EH (cell line): Measurements from ENCODE around the gene TUBGCP6.
"Not testable (repeated sequence)": the region's sequence is repeated elsewhere in the genome, so short reads cannot be mapped to it uniquely, and the experiment has no call there.

Source experiments
- DNase-seq: peaks from one replicate; pipeline ENCODE4 v3.0.0-alpha.2; 2015; ENCODE audit warnings: low read depth

TUBGCP6 gene

DNA sequence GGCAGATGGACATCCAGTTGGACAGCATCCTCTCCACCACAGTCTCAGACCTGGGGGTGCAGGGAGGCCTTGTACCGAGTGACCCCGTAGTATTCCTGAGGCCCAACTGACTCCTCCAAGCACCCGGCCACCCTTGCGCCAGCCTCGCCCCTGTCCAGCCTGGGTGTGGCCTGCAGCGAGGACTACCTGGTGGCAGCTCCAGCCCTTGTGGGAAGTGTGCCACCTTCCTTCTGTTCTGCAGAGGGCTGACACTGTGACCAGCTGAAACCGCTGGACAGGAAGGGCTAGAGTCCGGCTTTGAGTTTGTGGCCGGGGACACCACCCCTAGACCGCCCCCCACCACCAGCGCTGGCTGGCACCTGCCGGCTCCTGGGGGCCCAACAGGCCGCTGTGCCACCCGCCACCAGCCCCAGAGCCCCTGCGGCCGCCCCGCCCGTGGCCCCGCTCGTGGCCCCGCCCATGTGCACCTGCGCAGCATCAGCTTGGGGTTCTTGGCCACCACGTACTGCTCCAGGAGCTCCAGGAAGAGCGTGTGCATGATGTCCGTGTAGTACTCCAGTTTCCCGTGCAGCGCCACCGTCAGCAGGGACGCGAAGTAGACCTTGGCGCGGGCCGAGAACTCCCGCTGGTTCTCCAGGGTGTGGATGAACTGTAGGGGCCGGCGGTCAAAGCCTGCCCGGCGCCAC, 35.3 kb upstream of the TUBGCP6 start:
- DNase-seq, result no peak

DNA sequence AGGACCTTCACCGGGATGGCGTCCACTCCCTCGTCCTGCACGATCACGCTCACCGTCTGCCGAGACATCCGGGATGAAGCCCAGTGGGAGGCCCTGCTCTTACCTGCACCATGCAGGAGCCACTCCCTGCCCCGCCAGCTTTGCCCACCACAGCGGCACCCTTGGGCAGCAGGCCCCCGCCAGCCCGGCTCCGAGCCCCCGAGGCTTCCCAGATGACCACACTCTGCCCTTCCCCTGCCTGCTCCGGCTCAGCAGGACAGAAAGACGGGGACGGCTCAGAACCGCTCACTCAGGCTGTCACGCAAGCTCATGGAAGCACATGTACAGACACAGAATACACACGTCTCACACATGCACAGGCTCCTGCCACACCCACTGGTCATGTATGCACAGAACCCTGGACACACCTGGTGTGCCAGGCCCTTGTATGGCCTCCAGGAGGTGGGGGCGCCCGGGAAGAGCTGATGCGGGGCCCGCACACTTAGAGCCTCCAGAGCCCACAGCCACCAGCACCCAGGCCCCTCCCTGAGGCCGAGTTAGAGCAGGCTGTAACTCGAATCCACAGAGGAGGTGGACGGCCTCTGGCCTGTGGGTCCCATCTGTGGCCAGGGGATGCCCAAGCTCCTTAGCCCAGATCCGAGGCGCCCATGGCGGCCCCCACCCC, 34.3 kb upstream of the TUBGCP6 start:
- no peak for DNase-seq

DNA sequence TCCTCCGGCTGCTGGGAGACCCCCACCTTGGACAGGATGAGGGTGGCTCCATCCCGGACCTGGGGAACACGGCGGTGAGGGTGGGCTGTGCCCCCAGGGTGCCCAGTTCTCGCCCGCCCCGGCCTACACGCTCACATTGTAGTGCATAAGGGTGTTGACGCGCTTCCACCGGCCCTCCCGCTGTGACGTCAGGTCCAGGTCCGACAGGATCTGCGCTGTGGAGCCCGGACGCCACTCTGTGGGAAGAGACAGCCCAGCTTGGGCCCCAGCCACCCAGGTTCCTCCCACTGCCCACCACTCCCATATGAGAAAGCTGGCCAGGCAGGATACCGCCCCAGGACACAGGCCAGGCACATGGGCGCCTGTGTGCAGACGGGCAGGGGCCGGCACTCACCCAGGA, 33.6 kb upstream of the TUBGCP6 start:
- DNase-seq, result no peak

DNA sequence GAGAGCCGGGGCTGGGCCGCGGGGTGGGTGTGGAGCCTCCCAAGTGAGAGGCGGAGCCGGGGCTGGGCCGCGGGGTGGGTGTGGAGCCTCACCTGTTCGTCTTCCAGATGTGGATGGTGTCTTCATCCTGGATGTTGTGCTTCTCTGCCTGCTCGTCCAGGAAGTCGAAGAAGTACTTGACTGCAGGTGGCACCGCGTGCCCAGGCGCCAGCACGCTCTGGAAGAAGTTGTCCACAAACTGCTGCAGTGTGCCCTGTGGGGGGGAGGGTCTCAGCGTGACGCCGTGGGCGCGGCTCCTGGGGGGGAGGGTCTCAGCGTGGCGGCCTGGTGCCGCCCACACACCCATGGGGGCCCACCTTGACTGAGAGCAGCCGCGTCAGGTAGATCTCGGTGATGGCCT, 32.9 kb upstream of the TUBGCP6 start:
- DNase-seq, result no peak

DNA sequence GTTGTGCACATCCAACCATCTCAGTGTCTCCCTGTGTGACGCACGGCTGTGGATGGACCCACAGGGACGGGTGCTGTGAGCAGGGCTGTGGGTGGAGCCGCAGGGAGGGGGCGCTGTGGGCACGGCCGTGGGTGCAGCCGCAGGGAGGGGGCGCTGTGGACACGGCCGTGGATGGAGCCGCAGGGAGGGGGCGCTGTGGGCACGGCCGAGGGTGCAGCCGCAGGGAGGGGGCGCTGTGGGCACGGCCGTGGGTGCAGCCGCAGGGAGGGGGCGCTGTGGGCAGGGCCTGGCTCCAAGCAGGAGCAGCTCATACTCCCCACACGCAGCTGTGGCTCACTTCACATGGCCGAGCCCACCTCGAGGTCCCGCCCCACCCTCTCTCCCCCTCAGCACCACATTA, 31.3 kb upstream of the TUBGCP6 start:
- DNase-seq, result peak; percentile 43

DNA sequence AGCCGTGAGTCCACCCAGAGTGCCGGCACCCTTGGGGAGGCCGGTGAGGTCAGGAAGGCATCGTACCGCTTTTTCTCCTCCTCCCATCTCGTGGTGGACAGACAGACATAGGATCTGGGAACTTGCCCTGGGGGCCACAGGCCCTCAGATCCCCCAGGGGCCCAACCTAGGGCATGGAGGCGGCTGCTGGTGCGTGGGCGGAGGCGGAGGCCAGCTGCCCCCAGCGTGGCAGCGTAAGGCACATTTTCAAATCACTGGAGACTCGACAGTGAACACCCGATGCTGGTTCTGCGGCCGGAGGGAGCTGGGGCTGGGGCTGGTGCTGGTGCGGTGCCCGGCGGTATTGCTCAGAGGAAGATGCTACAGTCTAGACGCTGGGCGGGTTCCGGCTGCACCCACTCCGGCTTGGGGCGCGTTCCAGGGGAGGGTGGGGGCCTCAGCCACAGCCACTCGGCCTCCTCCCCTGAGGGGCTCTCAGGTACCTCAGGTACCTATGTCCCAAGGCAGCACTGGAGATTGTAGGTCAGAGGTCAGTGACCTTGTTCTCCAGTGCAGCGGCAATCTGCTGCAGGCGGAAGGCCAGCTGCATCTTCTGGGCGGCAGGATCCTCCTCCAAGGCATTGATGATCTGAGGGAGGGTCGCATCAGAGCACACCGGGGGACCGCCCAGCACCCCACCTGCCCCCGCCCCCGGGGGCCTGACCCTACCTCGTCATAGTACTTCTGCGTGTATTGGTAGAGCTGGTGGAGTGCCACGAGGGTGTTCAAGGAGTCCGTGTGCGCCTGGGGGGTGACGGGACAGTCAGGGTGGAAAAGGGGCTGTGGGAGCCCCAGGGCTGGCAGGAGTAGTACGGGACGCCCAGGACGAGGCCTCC, 30.6 kb upstream of the TUBGCP6 start:
- no peak for DNase-seq

DNA sequence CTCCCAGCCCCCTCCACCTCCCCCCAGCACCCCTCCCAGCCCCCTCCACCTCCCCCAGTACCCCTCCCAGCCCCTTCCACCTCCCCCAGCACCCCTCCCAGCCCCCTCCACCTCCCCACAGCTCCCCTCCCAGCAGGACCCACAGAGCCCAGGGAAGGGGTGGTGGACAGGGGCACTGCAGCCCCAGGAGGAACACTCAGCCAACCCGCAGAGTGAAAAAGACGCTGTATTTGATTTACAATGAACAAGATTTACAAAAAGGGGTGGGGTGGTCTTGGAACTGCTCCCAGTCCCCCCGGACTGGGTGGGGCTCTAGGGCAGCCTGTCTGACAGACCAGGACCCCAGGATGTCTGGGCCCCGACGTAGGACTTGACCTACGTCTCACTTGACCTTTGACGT, 29.9 kb upstream of the TUBGCP6 start:
- no peak for DNase-seq

DNA sequence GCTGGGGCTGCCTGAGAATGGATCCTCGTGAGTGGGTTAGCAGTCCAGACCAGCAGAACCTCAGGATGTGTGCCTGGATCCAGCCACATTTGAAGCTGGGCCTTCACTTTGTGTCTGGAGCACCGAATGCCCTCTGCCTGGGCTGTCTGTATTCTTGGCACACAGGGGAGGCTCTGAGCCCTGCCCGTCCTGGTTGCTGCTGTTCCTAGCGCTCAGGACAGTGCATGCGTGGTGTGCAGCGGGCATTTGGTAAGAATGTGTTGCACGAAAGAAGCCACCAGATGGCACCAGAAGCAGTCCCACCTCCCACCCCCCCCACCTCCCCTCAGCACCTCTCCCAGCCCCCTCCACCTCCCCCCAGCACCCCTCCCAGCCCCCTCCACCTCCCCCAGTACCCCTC, 29.5 kb upstream of the TUBGCP6 start:
- peak; percentile 63 for DNase-seq

DNA sequence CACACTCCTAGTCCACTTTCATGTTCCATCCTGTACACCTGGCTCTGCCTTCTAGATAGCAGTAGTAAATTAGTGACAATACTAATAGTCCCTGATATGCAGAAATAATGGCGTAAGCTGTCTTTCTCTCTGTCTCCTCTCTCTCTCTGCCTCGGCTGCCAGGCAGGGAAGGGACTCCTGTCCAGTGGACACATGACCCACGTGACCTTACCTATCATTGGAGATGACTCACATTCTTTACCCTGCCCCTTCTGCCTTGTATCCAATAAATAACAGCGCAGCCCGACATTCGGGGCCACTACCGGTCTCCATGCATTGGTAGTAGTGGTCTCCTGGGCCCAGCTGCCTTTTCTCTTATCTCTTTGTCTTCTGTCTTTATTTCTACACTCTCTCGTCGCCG, 29.0 kb upstream of the TUBGCP6 start:
- DNase-seq, result not testable (repeated sequence)

DNA sequence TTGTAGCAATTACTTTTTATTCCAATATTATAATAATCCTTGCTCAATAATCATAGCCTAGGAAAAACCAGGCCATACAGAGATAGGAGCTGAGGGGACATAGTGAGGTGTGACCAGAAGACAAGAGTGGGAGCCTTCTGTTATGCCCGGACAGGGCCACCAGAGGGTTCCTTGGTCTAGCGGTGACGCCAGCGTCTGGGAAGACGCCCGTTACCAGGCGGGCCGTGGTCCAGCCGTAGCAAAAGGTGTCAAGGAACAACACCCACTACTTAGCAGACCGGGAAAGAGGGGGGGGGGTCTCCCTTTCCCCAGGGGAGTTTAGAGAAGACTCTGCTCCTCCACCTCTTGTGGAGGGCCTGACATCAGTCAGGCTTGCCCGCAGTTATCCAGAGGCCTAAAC, 28.5 kb upstream of the TUBGCP6 start:
- DNase-seq, result not testable (repeated sequence)

DNA sequence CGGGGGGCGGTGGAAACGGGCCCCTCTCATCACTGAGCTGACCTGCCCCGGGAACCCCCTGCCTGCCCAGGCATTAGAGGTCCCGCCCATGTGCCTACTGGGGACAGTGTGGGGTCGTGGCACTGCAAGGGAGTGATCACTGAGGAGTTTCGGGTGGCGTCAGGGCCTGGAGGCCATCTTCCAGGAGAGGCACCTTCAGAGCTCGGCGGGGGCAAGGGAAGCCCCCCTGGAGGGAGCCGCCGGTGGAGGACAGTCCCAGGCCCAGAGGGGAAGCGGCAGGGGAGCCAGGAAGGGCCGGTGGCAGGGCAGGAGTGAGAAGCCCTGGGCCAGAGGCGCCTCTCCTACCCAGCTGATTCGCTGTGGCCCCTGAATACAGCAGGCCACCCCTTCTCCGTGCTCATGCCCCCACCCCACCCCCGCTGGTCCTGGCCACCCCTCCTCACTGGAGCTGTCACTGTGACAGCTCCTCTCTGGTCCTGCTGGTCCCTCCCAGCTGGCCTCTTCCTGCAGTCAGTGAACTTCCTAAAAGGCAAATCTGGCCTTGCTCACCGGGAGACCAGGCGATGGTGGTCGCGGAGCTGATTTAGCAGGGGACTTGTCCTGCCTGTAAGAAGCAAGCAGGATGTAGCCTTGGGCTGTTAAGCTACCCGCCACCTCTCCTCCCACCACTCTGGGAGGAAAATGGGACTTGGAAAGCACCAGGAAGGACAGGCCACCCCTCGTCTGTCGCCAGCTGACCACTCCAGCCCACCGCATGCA, 27.4 kb upstream of the TUBGCP6 start:
- peak; percentile 52 for DNase-seq

DNA sequence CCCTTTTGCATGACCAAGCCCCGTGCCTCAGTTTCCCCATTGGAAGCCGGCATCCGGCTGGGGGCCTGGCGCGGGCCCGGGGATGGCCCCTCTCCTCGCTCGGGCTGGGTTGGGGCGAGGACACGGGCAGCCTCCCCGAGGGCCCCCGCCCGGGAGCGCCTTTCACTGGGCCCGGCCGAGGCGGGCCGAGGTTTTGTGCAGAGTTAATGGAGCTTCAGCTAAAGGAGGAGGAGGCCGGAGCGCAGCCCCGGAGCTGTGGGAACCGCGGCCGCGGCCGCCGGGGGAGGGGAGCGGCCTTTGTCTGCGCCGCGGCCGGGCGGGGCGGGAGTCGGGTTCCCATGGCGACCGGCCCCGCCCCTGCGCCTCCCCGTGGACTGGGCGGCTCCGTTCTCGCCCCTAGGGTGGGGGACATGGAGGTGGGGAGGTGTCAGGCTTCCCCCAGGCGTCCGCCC, 26.7 kb upstream of the TUBGCP6 start:
- DNase-seq, result peak; percentile 78

DNA sequence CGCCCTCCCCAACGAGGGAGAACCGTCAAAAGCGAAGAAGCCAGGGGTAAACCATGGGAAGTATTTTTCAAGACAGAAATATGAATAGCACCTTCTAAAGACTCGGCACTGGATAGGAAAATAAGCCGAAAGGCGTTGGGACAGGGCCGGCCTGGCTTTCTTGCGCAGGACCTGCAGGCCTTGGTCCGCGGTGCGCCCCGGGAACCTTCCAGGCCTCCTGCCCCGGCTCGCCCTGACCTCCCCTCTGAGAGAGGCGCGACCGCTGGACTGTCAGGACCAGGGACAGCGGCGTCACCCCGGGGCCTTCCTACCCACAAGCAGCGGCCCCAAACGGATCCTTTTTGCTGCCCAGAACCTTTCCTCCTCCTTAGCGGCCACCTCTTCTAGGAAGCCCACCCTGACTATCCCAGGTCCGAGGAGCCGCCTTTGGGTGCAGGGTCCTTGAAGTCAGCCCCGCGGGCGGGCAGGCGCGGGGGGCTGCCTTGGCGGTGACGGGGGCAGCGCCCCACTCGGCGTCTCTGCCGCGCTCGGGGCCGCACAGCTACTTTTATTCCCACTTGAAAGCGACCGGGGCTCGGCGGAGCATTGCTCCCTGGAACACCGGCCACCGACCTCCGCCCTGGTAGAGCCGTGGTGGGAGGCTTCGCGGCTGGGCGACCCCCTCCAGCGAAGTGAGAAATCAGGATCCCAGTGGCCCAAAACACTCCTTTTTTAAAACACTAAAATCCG, 26.0 kb upstream of the TUBGCP6 start:
- DNase-seq, result peak; percentile 77

DNA sequence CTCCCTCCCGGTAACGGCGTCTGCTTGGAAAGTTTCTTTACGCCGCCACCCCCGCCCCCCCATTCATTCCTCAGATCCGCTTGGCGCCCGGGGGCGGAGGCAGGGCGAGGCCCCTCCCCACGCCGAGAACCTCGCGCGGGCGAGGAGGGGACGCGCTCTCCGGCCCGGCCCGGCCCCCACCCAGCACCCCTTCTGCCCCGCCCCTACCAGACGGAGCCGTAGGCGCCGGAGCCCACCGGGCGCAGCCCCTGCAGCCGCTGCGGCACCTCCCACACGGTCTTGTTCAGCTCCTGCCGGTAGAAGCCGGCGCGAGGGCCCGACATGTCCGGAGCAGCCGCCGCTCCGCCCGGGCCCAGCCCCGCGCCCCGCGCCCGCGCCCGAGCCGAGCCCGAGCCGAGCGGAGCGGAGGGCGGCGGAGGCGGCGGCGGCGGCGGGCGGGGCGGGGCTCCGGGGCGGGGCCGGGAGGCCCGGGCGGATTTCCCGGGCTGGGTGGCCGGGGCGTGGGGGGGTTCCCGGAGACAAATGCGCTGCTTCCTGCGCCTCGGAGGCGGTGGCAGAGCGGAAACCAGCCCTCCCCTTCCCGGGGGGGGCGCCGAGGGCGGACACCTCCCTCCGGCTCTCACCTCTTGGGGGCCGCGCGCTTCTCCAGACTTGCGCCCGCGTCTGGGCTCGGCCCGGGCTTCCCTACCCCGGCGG, 25.3 kb upstream of the TUBGCP6 start, which contains the start of gene MAPK11:
Gene MAPK11 (minus strand): TSS at position 411 of the 696 bp plus-strand sequence. CDS start 88 bp downstream, at position 323.
- DNase-seq, result peak; percentile 62

DNA sequence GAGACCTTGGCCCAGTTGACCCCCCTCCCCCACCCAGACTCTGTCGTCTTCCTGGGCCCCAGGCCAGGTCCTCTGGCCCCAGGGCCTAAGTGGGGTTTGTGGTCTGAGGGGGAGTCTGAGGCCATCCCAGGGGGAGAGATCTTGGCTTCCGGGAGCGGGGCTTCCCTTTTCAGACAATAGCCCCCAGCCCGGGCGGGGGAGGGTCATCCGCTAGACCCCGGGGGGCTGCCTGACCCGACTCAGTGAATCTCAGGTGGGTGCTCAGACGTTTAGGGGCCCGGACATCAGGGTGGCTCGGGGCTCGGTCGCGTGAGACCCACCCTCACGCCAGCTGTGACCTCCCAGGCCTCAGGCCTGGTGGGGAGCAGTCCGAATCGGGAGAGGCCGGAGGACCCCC, 24.7 kb upstream of the TUBGCP6 start:
- no peak for DNase-seq

DNA sequence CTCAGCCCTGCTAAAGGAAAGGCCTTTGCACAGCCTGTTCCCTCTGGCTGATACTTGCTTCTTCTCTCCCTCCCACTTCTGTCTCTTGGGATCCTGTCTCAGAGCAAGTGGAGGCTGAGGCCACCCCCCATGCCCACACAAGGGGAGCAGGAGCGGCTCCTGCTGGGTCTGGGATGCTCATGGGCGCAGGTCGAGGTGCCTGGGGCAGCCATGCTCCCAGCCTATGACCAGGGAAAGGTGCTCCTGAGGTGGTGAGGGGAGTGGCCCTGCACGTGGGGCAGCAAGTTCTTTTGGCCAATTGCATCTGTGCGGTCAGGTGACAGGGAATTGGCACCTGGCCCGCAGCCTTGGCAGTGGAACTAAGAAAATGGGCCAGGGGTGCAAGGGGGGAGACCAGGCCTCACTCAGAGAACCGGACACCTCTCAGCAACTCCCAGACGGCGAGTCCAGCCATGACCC, 23.9 kb upstream of the TUBGCP6 start:
- no peak for DNase-seq

DNA sequence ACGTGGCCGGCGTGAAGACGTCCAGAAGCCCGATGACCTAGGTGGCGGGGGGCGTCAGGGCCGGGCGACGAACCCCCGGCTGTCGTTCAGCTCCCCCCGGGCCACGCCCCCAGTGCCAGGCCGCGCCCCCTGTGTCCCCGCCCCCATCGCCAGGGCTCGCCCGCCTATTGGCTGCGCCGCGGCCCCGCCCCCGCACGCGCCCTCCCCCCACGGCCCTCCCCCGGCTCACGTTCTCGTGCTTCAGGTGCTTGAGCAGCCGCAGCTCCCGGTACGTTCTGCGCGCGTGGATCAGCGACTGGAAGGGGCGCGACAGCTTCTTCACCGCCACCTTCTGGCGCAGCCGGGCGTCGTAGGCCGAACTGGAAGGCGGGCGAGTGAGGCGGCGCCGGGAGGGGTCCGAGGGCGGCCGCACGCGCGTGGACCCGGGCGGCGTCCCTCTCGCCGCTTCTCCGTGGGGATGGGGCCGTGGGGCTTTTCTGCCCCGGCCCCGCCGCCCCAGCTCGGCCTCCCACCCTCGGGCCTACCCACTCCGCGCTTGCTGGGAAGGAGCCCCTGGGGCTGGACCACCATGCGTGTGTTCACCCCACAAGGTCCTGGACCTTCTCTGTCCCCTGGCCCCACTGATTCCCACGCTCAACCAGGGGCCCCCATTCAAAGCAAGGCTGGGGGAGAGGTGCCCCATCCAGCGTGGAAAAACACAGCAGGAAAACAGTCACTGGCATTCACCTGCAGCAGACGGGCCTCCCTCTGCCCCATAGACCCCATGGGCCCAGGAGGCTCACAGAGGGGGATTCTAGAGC, 23.0 kb upstream of the TUBGCP6 start:
- DNase-seq, result peak; percentile 61

DNA sequence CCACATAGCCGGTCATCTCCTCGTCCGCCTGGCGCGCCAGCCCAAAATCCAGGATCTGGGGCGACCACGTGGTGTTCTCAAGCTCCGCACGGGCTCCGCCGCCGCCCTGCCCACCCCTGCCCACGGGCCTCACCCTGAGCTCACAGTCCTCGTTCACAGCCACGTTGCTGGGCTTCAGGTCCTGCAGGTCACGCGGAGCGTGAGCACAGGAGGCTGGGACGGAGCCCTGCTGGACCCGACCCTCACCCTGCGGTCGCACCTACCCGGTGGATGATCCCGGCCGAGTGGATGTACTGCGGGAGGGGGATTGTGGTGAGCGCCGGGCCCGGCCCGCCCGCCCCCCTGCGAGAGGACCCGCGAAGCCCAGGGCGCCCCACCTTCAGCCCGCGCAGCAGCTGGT, 22.2 kb upstream of the TUBGCP6 start:
- no peak for DNase-seq

DNA sequence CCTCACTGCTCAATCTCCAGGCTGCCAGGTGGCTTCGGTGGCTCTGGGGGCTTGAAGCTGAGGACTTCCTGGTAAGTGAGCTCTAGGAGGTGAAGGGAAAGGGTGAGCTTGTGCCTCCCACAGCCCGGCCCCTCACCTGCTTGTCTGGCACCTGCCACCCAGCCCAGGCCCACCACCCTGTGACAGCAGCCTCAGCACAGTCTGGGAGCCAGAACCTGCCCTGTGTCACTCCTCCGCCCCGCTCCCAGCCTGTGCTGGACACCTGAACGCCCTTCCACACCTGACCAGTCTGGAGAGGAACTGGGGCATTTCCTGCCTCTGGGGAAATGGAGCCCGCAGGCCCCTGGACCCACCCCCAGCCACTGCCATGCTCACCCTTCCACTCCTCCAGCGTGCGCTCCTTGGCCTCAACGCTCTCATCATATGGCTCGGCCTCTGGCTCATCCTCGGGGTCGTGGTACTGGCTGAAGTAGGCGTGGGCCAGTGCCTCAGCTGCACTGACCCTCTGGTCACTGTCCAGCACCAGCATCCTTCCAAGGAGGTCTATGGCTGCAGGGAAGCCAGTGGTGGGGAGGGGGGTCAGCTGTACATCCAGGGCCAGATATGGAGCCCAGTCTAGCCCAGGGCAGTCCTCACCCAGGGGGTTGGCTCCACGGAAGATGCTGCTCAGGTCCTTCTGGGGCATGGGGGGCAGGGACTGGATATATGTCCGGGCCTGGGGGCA, 20.3 kb upstream of the TUBGCP6 start:
- DNase-seq, result no peak
